Measurements from ENCODE around the gene AOAH.
"Not testable (repeated sequence)": the region's sequence is repeated elsewhere in the genome, so short reads cannot be mapped to it uniquely, and the experiment has no call there.

AOAH gene

DNA sequence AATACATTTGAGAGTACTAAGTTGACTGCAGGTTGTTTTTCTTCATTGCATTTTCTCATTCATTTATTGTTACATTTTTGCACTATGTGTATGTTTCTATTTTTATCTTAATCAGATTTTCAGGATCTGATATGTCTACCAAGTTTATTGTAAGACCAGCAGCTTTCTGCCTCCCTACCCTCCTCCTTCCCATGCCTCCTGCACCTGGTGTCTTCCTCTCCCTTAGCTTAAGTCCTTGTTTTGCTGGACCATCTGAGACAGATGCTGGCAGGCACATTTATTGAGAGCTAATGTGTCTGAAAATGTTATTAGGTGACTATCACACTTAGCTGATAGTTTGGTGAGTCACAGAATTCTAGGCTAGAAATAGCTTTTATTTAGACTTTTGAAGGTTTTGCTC, 255.1 kb downstream of the AOAH start:
- DNase-seq (no peak), ATAC-seq (no peak)

GRCh38 chr7:36468370-36469101, 255.8 kb downstream of the AOAH start:
- DNase-seq = no peak
- no peak for ATAC-seq

GRCh38 chr7:36466001-36466400, 258.3 kb downstream of the AOAH start:
- ATAC-seq, DNase-seq: not testable (repeated sequence)

GRCh38 chr7:36464271-36464670, 260.0 kb downstream of the AOAH start:
- DNase-seq (no peak), ATAC-seq (no peak)
